ENCODE results near the gene CNR2.

CNR2 gene

GRCh38 chr1:23957096-23957495 is 43.9 kb upstream of the CNR2 start:
- ChIA-PET POLR2A (interaction anchor here (0.9 to 1.2 kb wide), 2 partner anchors 23 to 132 kb away, joined by 3 to 6 read pairs; partner anchors contain the start of genes HMGCL and SRSF10), CTCF (interaction anchor here (0.6 to 0.9 kb wide), 2 partner anchors 12 to 71 kb away, joined by 3 read pairs; no protein-coding TSS in a partner anchor)
- no peak for TF ChIP-seq PKNOX1 (IDR thresholded peaks at IDR 0.05)
- no peak for TF ChIP-seq FOXA1 (IDR thresholded peaks at IDR 0.05)
- no peak for DNase-seq (ENCODE audit: extremely low spot score)

- TF ChIP-seq SUZ12 (IDR thresholded peaks at IDR 0.05): no peak
- TF ChIP-seq ELF4 (IDR thresholded peaks at IDR 0.05): no peak
- no peak for TF ChIP-seq ZNF384 (IDR thresholded peaks at IDR 0.05)
- TF ChIP-seq FOXA1 (IDR thresholded peaks at IDR 0.05): no peak
- no peak for TF ChIP-seq SP1 (IDR thresholded peaks at IDR 0.05)
- no peak for TF ChIP-seq HDGF (IDR thresholded peaks at IDR 0.05; ENCODE audit: borderline replicate concordance)
- no peak for TF ChIP-seq BHLHE40 (IDR thresholded peaks at IDR 0.05; ENCODE audit: borderline replicate concordance)
- TF ChIP-seq LEF1 (IDR thresholded peaks at IDR 0.05; ENCODE audit: borderline replicate concordance): no peak
- TF ChIP-seq ARNT (IDR thresholded peaks at IDR 0.05): no peak
- no peak for TF ChIP-seq L3MBTL2 (conservative IDR thresholded peaks at IDR 0.05)
- no peak for TF ChIP-seq NFRKB (IDR thresholded peaks at IDR 0.05)
- TF ChIP-seq CTBP1 (IDR thresholded peaks at IDR 0.05; ENCODE audit: borderline replicate concordance): no peak
- TF ChIP-seq TARDBP (IDR thresholded peaks at IDR 0.05): no peak
- TF ChIP-seq FOXM1 (IDR thresholded peaks at IDR 0.05; ENCODE audit: borderline replicate concordance): no peak
- TF ChIP-seq PKNOX1 (IDR thresholded peaks at IDR 0.05): no peak
- TF ChIP-seq FOXK2 (IDR thresholded peaks at IDR 0.05): no peak
- ChIA-PET POLR2A (interaction anchor here (1.0 to 1.5 kb wide), 2 partner anchors 11 to 155 kb away, joined by 3 read pairs; no protein-coding TSS in a partner anchor), CTCF (no interaction called here)
- no peak for DNase-seq (ENCODE audit: extremely low spot score)
Observed at GRCh38 chr1:23953020-23953419, 39.9 kb upstream of the CNR2 start.

- no peak for DNase-seq (ENCODE audit: extremely low spot score)
- TF ChIP-seq CTBP1 (IDR thresholded peaks at IDR 0.05; ENCODE audit: borderline replicate concordance) (no peak), ELF4 (IDR thresholded peaks at IDR 0.05) (no peak), SUZ12 (IDR thresholded peaks at IDR 0.05) (no peak), L3MBTL2 (conservative IDR thresholded peaks at IDR 0.05) (no peak), PKNOX1 (IDR thresholded peaks at IDR 0.05) (no peak), SP1 (IDR thresholded peaks at IDR 0.05) (no peak), LEF1 (IDR thresholded peaks at IDR 0.05; ENCODE audit: borderline replicate concordance) (no peak), BHLHE40 (IDR thresholded peaks at IDR 0.05; ENCODE audit: borderline replicate concordance) (no peak), NFRKB (IDR thresholded peaks at IDR 0.05) (no peak), ARNT (IDR thresholded peaks at IDR 0.05) (no peak), FOXM1 (IDR thresholded peaks at IDR 0.05; ENCODE audit: borderline replicate concordance) (no peak), HDGF (IDR thresholded peaks at IDR 0.05; ENCODE audit: borderline replicate concordance) (no peak), TARDBP (IDR thresholded peaks at IDR 0.05) (no peak), FOXK2 (IDR thresholded peaks at IDR 0.05) (no peak), ZNF384 (IDR thresholded peaks at IDR 0.05) (no peak)
- POLR2A ChIA-PET: no interaction called here
- CTCF ChIA-PET: no interaction called here
Observed at GRCh38 chr1:23947366-23947765, 34.2 kb upstream of the CNR2 start.

- DNase-seq (ENCODE audit: extremely low spot score): no peak
- no peak for TF ChIP-seq FOXM1 (IDR thresholded peaks at IDR 0.05; ENCODE audit: borderline replicate concordance)
- TF ChIP-seq SP1 (IDR thresholded peaks at IDR 0.05): no peak
- no peak for TF ChIP-seq NFRKB (IDR thresholded peaks at IDR 0.05)
- no peak for TF ChIP-seq PKNOX1 (IDR thresholded peaks at IDR 0.05)
- no peak for TF ChIP-seq FOXK2 (IDR thresholded peaks at IDR 0.05)
- TF ChIP-seq CTBP1 (IDR thresholded peaks at IDR 0.05; ENCODE audit: borderline replicate concordance): no peak
- TF ChIP-seq FOXA1 (IDR thresholded peaks at IDR 0.05): no peak
- no peak for TF ChIP-seq SUZ12 (IDR thresholded peaks at IDR 0.05)
- TF ChIP-seq ARNT (IDR thresholded peaks at IDR 0.05): no peak
- no peak for TF ChIP-seq BHLHE40 (IDR thresholded peaks at IDR 0.05; ENCODE audit: borderline replicate concordance)
- no peak for TF ChIP-seq ELF4 (IDR thresholded peaks at IDR 0.05)
- TF ChIP-seq TARDBP (IDR thresholded peaks at IDR 0.05): no peak
- TF ChIP-seq LEF1 (IDR thresholded peaks at IDR 0.05; ENCODE audit: borderline replicate concordance): no peak
- TF ChIP-seq ZNF384 (IDR thresholded peaks at IDR 0.05): no peak
- no peak for TF ChIP-seq L3MBTL2 (conservative IDR thresholded peaks at IDR 0.05)
- no peak for TF ChIP-seq HDGF (IDR thresholded peaks at IDR 0.05; ENCODE audit: borderline replicate concordance)
- ChIA-PET CTCF (no interaction called here), POLR2A (no interaction called here)
Observed at GRCh38 chr1:23936481-23937176, 23.5 kb upstream of the CNR2 start.

GRCh38 chr1:23931491-23931880 is 18.3 kb upstream of the CNR2 start:
- CTCF ChIA-PET: interaction anchor here (1.4 kb wide), 1 partner anchor 14 kb away, joined by 3 read pairs; no protein-coding TSS in a partner anchor
- no peak for DNase-seq (ENCODE audit: extremely low spot score)
- POLR2A ChIA-PET: interaction anchor here (0.7 kb wide), 1 partner anchor 152 kb away, joined by 3 read pairs; no protein-coding TSS in a partner anchor
- TF ChIP-seq FOXM1 (IDR thresholded peaks at IDR 0.05; ENCODE audit: borderline replicate concordance) (no peak), ZNF384 (IDR thresholded peaks at IDR 0.05) (no peak), CTBP1 (IDR thresholded peaks at IDR 0.05; ENCODE audit: borderline replicate concordance) (no peak), BHLHE40 (IDR thresholded peaks at IDR 0.05; ENCODE audit: borderline replicate concordance) (no peak), L3MBTL2 (conservative IDR thresholded peaks at IDR 0.05) (no peak), PKNOX1 (IDR thresholded peaks at IDR 0.05) (no peak), NFRKB (IDR thresholded peaks at IDR 0.05) (no peak), HDGF (IDR thresholded peaks at IDR 0.05; ENCODE audit: borderline replicate concordance) (no peak)

Measured in HEK293T (cell line).